GM12878 (cell line): Measurements from ENCODE around the gene TRDMT1. TPM values are rescaled to one million over a fixed set of nuclear protein-coding genes. Genes with fewer than 3 reads are reported as not detected.
A peak's percentile ranks its signal among the peaks of the same experiment; 100 is the strongest.

Experiments
- BHLHE40 ChIP-seq, 2 experiments: fragments of 450-650 bp in 1 of 2; IDR thresholded peaks; 2 replicates each; pipeline ENCODE4 v1.6.1; 2011 to 2017; ENCODE audit warnings: low read depth in 2 of 2, borderline replicate concordance in 1 of 2, improper control_type of control experiment in 1 of 2, low read length in 1 of 2, mild to moderate bottlenecking in 1 of 2
- CHD4 ChIP-seq: fragments of 200-600 bp; sonication (generic); IDR thresholded peaks from 2 replicates; pipeline ENCODE4 v1.6.1; 2016; ENCODE audit warnings: mild to moderate bottlenecking
- DPF2 ChIP-seq: fragments of 450-650 bp; IDR thresholded peaks from 2 replicates; pipeline ENCODE4 v1.6.1; 2017; ENCODE audit warnings: mild to moderate bottlenecking
- EED ChIP-seq: sonication (generic); IDR thresholded peaks from 2 replicates; pipeline ENCODE4 v1.6.1; 2016; ENCODE audit warnings: antibody characterized with exemption, low read depth
- GABPA ChIP-seq: IDR thresholded peaks from 2 replicates; pipeline ENCODE4 v1.6.1; 2014; ENCODE audit warnings: antibody characterized with exemption, low read depth, mild to moderate bottlenecking, inconsistent platforms
- IKZF1 ChIP-seq: fragments of 450-650 bp; conservative IDR thresholded peaks from 2 replicates; pipeline ENCODE4 v1.6.1; 2017; ENCODE audit warnings: antibody characterized with exemption, mild to moderate bottlenecking
- LARP7 ChIP-seq: fragments of 450-650 bp; IDR thresholded peaks from 2 replicates; pipeline ENCODE4 v1.6.1; 2017; ENCODE audit warnings: mild to moderate bottlenecking
- MEF2B ChIP-seq: fragments of 450-650 bp; IDR thresholded peaks from 2 replicates; pipeline ENCODE4 v1.6.1; 2018; ENCODE audit warnings: mild to moderate bottlenecking, moderate library complexity; ENCODE audit not compliant: partially characterized antibody, poor library complexity, severe bottlenecking
- MYC ChIP-seq: IDR thresholded peaks from 2 replicates; pipeline ENCODE4 v1.6.1; 2011; ENCODE audit warnings: mild to moderate bottlenecking, low read length, moderate library complexity, inconsistent platforms; ENCODE audit not compliant: insufficient read depth, insufficient replicate concordance, insufficient read length, severe bottlenecking
- NR2C1 ChIP-seq: fragments of 450-650 bp; IDR thresholded peaks from 2 replicates; pipeline ENCODE4 v1.6.1; 2017; ENCODE audit warnings: antibody characterized with exemption, mild to moderate bottlenecking, moderate library complexity
- POLR2A ChIP-seq: IDR thresholded peaks from 2 replicates; pipeline ENCODE4 v1.6.1; 2011; ENCODE audit warnings: low read depth, mild to moderate bottlenecking, low read length
- RCOR1 ChIP-seq: conservative IDR thresholded peaks from 2 replicates; pipeline ENCODE4 v1.6.1; 2012; ENCODE audit warnings: low read depth, low read length, improper control_type of control experiment
- RELA ChIP-seq: fragments of 450-650 bp; IDR thresholded peaks from 2 replicates; pipeline ENCODE4 v1.8.0; 2014; ENCODE audit warnings: borderline replicate concordance; ENCODE audit not compliant: partially characterized antibody
- TAF1 ChIP-seq: IDR thresholded peaks from 2 replicates; pipeline ENCODE4 v1.6.1; 2011; ENCODE audit warnings: mild to moderate bottlenecking, low read depth, low read length, borderline replicate concordance
- YBX1 ChIP-seq: fragments of 450-650 bp; IDR thresholded peaks from 2 replicates; pipeline ENCODE4 v1.6.1; 2016; ENCODE audit warnings: antibody characterized with exemption
- ZNF217 ChIP-seq: fragments of 450-650 bp; IDR thresholded peaks from 2 replicates; pipeline ENCODE4 v1.6.1; 2017; ENCODE audit warnings: antibody characterized with exemption, mild to moderate bottlenecking
- polyA plus RNA-seq, 11 experiments: library from polyadenylated mRNA; depleted of rRNA in 4 of 11; unstranded in 6 of 11; stranded (reverse) in 5 of 11; fragments of >200 nt; fragmentation: Nextera tagmentation in 4 of 11; fragmentation: Illumina TruSeq in 1 of 11; extraction: Ambion mirVana in 4 of 11; extraction: Trizol in 1 of 11; gene quantifications; 1 replicate in 1 of 11; 2 replicates in 10 of 11; pipeline versions ENCODE4 v1.2.1 to v1.2.3, GENCODE V29; 2011 to 2016; ENCODE audit warnings: inconsistent platforms in 2 of 11, missing spikeins in 2 of 11, low read depth in 1 of 11
- total RNA-seq, 4 experiments: library from RNA; depleted of rRNA in 3 of 4; stranded (reverse); fragments of >200 nt in 3 of 4; fragmentation: Illumina TruSeq in 1 of 4; extraction: Trizol in 1 of 4; gene quantifications; 2 replicates each; pipeline versions ENCODE4 v1.2.1 to v1.2.3, GENCODE V29; 2013 to 2021
- TF ChIP-seq, protein P1 (sequence below): fragments of 450-650 bp; IDR thresholded peaks from 2 replicates; pipeline ENCODE4 v1.6.1; 2018; ENCODE audit warnings: borderline replicate concordance, mild to moderate bottlenecking; ENCODE audit not compliant: partially characterized antibody
- TF ChIP-seq, protein P2 (sequence below): IDR thresholded peaks from 2 replicates; pipeline ENCODE4 v1.6.1; 2012; ENCODE audit warnings: low read depth, low read length, improper control_type of control experiment
- TF ChIP-seq, protein P3 (sequence below): fragments of 450-650 bp; IDR thresholded peaks from 2 replicates; pipeline ENCODE4 v1.6.1; 2017; ENCODE audit warnings: mild to moderate bottlenecking, moderate library complexity
- TF ChIP-seq, protein P4 (sequence below): fragments of 450-650 bp; IDR thresholded peaks from 2 replicates; pipeline ENCODE4 v1.6.1; 2017; ENCODE audit warnings: mild to moderate bottlenecking

Gene TRDMT1
- total and polyA plus RNA-seq, 10 of the 15 experiments (the other 5 are each of a cell fraction or from before 2014, with no cell fraction given): 2.3 to 9.7 (median 4.6) TPM

DNA sequence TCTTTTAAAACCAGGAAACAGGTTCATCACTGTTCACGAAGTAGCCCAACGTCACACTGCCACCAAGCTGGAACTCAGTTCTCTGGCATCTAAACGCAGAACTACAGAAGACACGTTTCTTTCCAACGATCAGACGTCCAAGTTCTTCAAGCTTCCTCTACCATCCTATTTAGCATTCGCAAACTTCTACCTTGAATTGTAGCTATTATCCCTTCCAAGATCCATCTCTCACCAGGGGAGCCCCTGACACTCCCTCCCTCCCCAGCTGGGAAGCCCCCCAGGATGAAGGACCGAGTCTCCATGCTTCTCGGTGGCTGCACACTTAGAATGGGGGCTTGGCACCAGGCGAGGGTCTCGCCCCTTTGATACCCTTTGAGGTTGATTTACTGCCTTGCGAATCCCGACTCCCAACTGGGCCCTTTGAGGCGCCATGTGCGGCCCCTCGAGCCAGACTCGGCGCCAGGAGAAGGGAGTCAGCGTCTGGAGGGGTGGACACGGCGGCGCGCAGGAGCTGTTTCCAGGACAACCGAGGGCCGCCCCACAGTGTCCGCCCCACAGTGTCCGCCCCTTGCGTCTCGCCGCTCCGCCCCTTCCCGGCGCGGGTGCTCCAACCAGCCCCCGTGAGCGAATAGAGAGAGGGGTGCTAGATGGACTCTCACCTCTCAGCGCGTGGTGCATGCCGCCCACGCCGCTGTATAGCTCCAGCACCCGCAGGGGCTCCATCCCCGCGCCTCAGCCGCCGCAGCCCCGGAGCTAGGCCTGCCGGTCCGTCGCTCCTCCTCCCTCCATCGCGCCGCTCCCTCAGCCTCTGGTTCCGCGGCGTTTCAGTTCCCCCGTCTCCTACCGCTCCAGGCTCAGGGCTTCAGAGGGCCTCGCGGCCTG is at the start of gene TRDMT1 (continued):
- peak; percentile 81 for TF ChIP-seq RELA
- peak; percentile 87 for TF ChIP-seq POLR2A
- peak; percentile 16 for TF ChIP-seq MEF2B
- TF ChIP-seq DPF2: peak; percentile 73; the same call in 1 of the 2 replicates
- peak; percentile 93 for TF ChIP-seq LARP7
- peak; percentile 92 for TF ChIP-seq GABPA
- TF ChIP-seq IKZF1: peak; percentile 93
- TF ChIP-seq, protein P1, sequence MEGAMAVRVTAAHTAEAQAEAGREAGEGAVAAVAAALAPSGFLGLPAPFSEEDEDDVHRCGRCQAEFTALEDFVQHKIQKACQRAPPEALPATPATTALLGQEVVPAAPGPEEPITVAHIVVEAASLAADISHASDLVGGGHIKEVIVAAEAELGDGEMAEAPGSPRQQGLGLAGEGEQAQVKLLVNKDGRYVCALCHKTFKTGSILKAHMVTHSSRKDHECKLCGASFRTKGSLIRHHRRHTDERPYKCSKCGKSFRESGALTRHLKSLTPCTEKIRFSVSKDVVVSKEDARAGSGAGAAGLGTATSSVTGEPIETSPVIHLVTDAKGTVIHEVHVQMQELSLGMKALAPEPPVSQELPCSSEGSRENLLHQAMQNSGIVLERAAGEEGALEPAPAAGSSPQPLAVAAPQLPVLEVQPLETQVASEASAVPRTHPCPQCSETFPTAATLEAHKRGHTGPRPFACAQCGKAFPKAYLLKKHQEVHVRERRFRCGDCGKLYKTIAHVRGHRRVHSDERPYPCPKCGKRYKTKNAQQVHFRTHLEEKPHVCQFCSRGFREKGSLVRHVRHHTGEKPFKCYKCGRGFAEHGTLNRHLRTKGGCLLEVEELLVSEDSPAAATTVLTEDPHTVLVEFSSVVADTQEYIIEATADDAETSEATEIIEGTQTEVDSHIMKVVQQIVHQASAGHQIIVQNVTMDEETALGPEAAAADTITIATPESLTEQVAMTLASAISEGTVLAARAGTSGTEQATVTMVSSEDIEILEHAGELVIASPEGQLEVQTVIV: peak; percentile 42
- peak; percentile 28; the same call in 1 of the 2 replicates for TF ChIP-seq NR2C1
- TF ChIP-seq, protein P2, sequence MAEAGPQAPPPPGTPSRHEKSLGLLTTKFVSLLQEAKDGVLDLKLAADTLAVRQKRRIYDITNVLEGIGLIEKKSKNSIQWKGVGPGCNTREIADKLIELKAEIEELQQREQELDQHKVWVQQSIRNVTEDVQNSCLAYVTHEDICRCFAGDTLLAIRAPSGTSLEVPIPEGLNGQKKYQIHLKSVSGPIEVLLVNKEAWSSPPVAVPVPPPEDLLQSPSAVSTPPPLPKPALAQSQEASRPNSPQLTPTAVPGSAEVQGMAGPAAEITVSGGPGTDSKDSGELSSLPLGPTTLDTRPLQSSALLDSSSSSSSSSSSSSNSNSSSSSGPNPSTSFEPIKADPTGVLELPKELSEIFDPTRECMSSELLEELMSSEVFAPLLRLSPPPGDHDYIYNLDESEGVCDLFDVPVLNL: no peak
- peak in 1 of 2 experiments; percentile 52; a peak in 1 of 4 replicates for TF ChIP-seq BHLHE40 (IDR thresholded peaks at IDR 0.05; ENCODE audit: borderline replicate concordance in 1 of 2, low read depth in 2 of 2, low read length in 1 of 2)
- TF ChIP-seq EED: peak; percentile 28; the same call in 1 of the 2 replicates
- TF ChIP-seq RCOR1: 0 out of 2 replicates have a peak, but pooled peaks have one; percentile 35
- TF ChIP-seq, protein P3, sequence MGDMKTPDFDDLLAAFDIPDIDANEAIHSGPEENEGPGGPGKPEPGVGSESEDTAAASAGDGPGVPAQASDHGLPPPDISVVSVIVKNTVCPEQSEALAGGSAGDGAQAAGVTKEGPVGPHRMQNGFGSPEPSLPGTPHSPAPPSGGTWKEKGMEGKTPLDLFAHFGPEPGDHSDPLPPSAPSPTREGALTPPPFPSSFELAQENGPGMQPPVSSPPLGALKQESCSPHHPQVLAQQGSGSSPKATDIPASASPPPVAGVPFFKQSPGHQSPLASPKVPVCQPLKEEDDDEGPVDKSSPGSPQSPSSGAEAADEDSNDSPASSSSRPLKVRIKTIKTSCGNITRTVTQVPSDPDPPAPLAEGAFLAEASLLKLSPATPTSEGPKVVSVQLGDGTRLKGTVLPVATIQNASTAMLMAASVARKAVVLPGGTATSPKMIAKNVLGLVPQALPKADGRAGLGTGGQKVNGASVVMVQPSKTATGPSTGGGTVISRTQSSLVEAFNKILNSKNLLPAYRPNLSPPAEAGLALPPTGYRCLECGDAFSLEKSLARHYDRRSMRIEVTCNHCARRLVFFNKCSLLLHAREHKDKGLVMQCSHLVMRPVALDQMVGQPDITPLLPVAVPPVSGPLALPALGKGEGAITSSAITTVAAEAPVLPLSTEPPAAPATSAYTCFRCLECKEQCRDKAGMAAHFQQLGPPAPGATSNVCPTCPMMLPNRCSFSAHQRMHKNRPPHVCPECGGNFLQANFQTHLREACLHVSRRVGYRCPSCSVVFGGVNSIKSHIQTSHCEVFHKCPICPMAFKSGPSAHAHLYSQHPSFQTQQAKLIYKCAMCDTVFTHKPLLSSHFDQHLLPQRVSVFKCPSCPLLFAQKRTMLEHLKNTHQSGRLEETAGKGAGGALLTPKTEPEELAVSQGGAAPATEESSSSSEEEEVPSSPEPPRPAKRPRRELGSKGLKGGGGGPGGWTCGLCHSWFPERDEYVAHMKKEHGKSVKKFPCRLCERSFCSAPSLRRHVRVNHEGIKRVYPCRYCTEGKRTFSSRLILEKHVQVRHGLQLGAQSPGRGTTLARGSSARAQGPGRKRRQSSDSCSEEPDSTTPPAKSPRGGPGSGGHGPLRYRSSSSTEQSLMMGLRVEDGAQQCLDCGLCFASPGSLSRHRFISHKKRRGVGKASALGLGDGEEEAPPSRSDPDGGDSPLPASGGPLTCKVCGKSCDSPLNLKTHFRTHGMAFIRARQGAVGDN: peak; percentile 64; the same call in 1 of the 2 replicates
- peak; percentile 27; the same call in 1 of the 2 replicates for TF ChIP-seq ZNF217
- peak; percentile 51 for TF ChIP-seq MYC
- no peak for TF ChIP-seq CHD4
- TF ChIP-seq YBX1: no peak
- TF ChIP-seq, protein P4, sequence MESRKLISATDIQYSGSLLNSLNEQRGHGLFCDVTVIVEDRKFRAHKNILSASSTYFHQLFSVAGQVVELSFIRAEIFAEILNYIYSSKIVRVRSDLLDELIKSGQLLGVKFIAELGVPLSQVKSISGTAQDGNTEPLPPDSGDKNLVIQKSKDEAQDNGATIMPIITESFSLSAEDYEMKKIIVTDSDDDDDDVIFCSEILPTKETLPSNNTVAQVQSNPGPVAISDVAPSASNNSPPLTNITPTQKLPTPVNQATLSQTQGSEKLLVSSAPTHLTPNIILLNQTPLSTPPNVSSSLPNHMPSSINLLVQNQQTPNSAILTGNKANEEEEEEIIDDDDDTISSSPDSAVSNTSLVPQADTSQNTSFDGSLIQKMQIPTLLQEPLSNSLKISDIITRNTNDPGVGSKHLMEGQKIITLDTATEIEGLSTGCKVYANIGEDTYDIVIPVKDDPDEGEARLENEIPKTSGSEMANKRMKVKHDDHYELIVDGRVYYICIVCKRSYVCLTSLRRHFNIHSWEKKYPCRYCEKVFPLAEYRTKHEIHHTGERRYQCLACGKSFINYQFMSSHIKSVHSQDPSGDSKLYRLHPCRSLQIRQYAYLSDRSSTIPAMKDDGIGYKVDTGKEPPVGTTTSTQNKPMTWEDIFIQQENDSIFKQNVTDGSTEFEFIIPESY: no peak
- TF ChIP-seq TAF1: peak; percentile 98
